Glutamatergic neuron (in vitro differentiated cells): Measurements from ENCODE around the gene SPA17. TPM values are rescaled to one million over a fixed set of nuclear protein-coding genes. Genes with fewer than 3 reads are reported as not detected.

Experiments used
- DNase-seq: peaks from one replicate; pipeline ENCODE4 v3.0.0; 2022
- H3K27ac Mint-ChIP-seq: one replicate; pipeline ENCODE4 v1.8.0; 2020; ENCODE audit warnings: mild to moderate bottlenecking, mixed read lengths, inconsistent platforms; ENCODE audit not compliant: unreplicated experiment
- H3K27me3 Mint-ChIP-seq: one replicate; pipeline ENCODE4 v1.8.0; 2020; ENCODE audit warnings: mild to moderate bottlenecking, moderate library complexity, mixed read lengths, inconsistent platforms; ENCODE audit not compliant: unreplicated experiment
- H3K36me3 Mint-ChIP-seq: one replicate; pipeline ENCODE4 v1.8.0; 2020; ENCODE audit warnings: mild to moderate bottlenecking, mixed read lengths, inconsistent platforms; ENCODE audit not compliant: unreplicated experiment
- H3K4me1 Mint-ChIP-seq: one replicate; pipeline ENCODE4 v1.8.0; 2020; ENCODE audit warnings: mild to moderate bottlenecking, low read depth, mixed read lengths, inconsistent platforms; ENCODE audit not compliant: unreplicated experiment
- H3K4me3 Mint-ChIP-seq: one replicate; pipeline ENCODE4 v1.8.0; 2020; ENCODE audit warnings: mild to moderate bottlenecking, mixed read lengths, inconsistent platforms; ENCODE audit not compliant: unreplicated experiment
- H3K9me3 Mint-ChIP-seq: one replicate; pipeline ENCODE4 v1.8.0; 2020; ENCODE audit warnings: mild to moderate bottlenecking, moderate library complexity, mixed read lengths, inconsistent platforms; ENCODE audit not compliant: unreplicated experiment
- CTCF ChIP-seq: fragments of 200-600 bp; sonication (generic); IDR thresholded peaks from one replicate; pipeline ENCODE4 v1.5.0; 2021; ENCODE audit not compliant: partially characterized antibody, unreplicated experiment
- total RNA-seq: library from RNA; stranded (reverse); fragmentation: NEBNext Ultra II Directional; extraction: Animal tissue kit (Norgen Biotek cat#: 25700); gene quantifications from one replicate; pipeline ENCODE4 v1.2.1, GENCODE V29; 2021; ENCODE audit not compliant: unreplicated experiment

The SPA17 gene
- total RNA-seq, 1 donor from 2014 or later, result 4.6 TPM

GRCh38 chr11:124717421-124717785 lies 43.7 kb downstream of the SPA17 start:
- Mint-ChIP-seq H3K9me3 (peaks cover 3% of the 10 kb centered on the region), H3K36me3 (peaks cover 4% of the 10 kb centered on the region), H3K4me3 (peak overlapping the region; percentile 96), H3K27ac (no peak overlapping the region), H3K4me1 (peaks cover 30% of the 10 kb centered on the region), H3K27me3 (peaks cover 10% of the 10 kb centered on the region)
- DNase-seq, result no peak
- TF ChIP-seq CTCF, result no peak

GRCh38 chr11:124717786-124718651 lies 44.3 kb downstream of the SPA17 start:
- DNase-seq, result peak; percentile 68
- H3K27ac Mint-ChIP-seq, result peak overlapping the region; percentile 62
- H3K4me3 Mint-ChIP-seq, result peak overlapping the region; percentile 96
- H3K4me1 Mint-ChIP-seq, result peaks cover 35% of the 10 kb centered on the region
- no peak for TF ChIP-seq CTCF
- peaks cover 14% of the 10 kb centered on the region for H3K27me3 Mint-ChIP-seq
- peaks cover 8% of the 10 kb centered on the region for H3K9me3 Mint-ChIP-seq
- H3K36me3 Mint-ChIP-seq, result peaks cover 4% of the 10 kb centered on the region

GRCh38 chr11:124718801-124719200 lies 45.1 kb downstream of the SPA17 start:
- H3K27ac Mint-ChIP-seq, result peak overlapping the region; percentile 6
- peaks cover 4% of the 10 kb centered on the region for H3K36me3 Mint-ChIP-seq
- no peak for TF ChIP-seq CTCF
- H3K4me1 Mint-ChIP-seq, result peaks cover 35% of the 10 kb centered on the region
- DNase-seq, result no peak
- H3K9me3 Mint-ChIP-seq, result peaks cover 8% of the 10 kb centered on the region
- H3K27me3 Mint-ChIP-seq, result peaks cover 14% of the 10 kb centered on the region
- peak overlapping the region; percentile 84 for H3K4me3 Mint-ChIP-seq

- H3K9me3 Mint-ChIP-seq, result peaks cover 8% of the 10 kb centered on the region
- peak; percentile 51 for DNase-seq
- peak overlapping the region; percentile 65 for H3K27ac Mint-ChIP-seq
- TF ChIP-seq CTCF, result no peak
- H3K4me1 Mint-ChIP-seq, result peaks cover 35% of the 10 kb centered on the region
- H3K27me3 Mint-ChIP-seq, result peaks cover 14% of the 10 kb centered on the region
- H3K36me3 Mint-ChIP-seq, result no peaks in the 10 kb centered on the region
- peak overlapping the region; percentile 84 for H3K4me3 Mint-ChIP-seq
Observed at GRCh38 chr11:124719534-124719933, 45.8 kb downstream of the SPA17 start.

GRCh38 chr11:124722176-124722575 lies 48.5 kb downstream of the SPA17 start:
- Mint-ChIP-seq H3K36me3 (no peaks in the 10 kb centered on the region), H3K4me1 (peaks cover 54% of the 10 kb centered on the region), H3K27me3 (peaks cover 10% of the 10 kb centered on the region), H3K27ac (no peak overlapping the region), H3K9me3 (peaks cover 16% of the 10 kb centered on the region), H3K4me3 (no peak overlapping the region)
- no peak for TF ChIP-seq CTCF
- DNase-seq, result no peak
